Keratinocyte (primary cell): ENCODE measurements around the gene CPA4. TPM values are rescaled to one million over a fixed set of nuclear protein-coding genes. Genes with fewer than 3 reads are reported as not detected.
A peak's percentile ranks its signal among the peaks of the same experiment; 100 is the strongest.

Experiments used
- DNase-seq: peaks from one replicate; pipeline ENCODE4 v3.0.0-alpha.2; 2011; ENCODE audit warnings: low read depth, missing footprints, low spot score
- FAIRE-seq: peaks from 2 replicates; lab custom pipeline; 2011; peaks lifted over from hg19 to GRCh38; lab: Jason Lieb, UNC
- H2AFZ ChIP-seq: 2 replicates; pipeline ENCODE4 v1.6.0; 2012; ENCODE audit warnings: low read length, control low read depth, inconsistent platforms; ENCODE audit not compliant: control insufficient read depth
- H3K27ac ChIP-seq: 2 replicates; pipeline ENCODE4 v1.5.1; 2011; ENCODE audit warnings: low read length; ENCODE audit not compliant: control insufficient read depth, insufficient read depth
- H3K27me3 ChIP-seq: 3 replicates; pipeline ENCODE4 v1.6.0; 2011; ENCODE audit warnings: low read length; ENCODE audit not compliant: control insufficient read depth, insufficient read depth; ENCODE audit errors: extremely low read depth
- H3K36me3 ChIP-seq, 2 experiments: 2 replicates in 1 of 2; 3 replicates in 1 of 2; pipeline ENCODE4 v1.5.1; 2011; ENCODE audit warnings: low read length in 2 of 2, mild to moderate bottlenecking in 1 of 2; ENCODE audit not compliant: control insufficient read depth in 2 of 2, insufficient read depth in 2 of 2; ENCODE audit errors: extremely low read depth in 1 of 2
- H3K4me1 ChIP-seq: 3 replicates; pipeline ENCODE4 v1.5.1; 2011; ENCODE audit warnings: low read length; ENCODE audit not compliant: control insufficient read depth, insufficient read depth; ENCODE audit errors: extremely low read depth
- H3K4me2 ChIP-seq: 3 replicates; pipeline ENCODE4 v1.6.0; 2011; ENCODE audit warnings: low read depth, low read length; ENCODE audit not compliant: control insufficient read depth, insufficient read depth; ENCODE audit errors: extremely low read depth
- H3K4me3 ChIP-seq, 3 experiments: fragments of 200-600 bp in 1 of 3; sonication (generic) in 1 of 3; 2 replicates in 2 of 3; 3 replicates in 1 of 3; pipeline ENCODE4 v1.5.1; 2011 to 2016; ENCODE audit warnings: low read length in 3 of 3, mild to moderate bottlenecking in 3 of 3, control low read depth in 2 of 3, inconsistent platforms in 1 of 3, low read depth in 1 of 3, mixed read lengths in 1 of 3, mixed run types in 1 of 3, moderate library complexity in 1 of 3; ENCODE audit not compliant: control insufficient read depth in 2 of 3, insufficient read depth in 2 of 3; ENCODE audit errors: extremely low read depth in 1 of 3
- H3K79me2 ChIP-seq: 2 replicates; pipeline ENCODE4 v1.6.0; 2012; ENCODE audit warnings: low read length; ENCODE audit not compliant: control insufficient read depth, insufficient read depth
- H3K9ac ChIP-seq: 3 replicates; pipeline ENCODE4 v1.6.0; 2011; ENCODE audit warnings: low read length; ENCODE audit not compliant: control insufficient read depth, insufficient read depth; ENCODE audit errors: extremely low read depth
- H3K9me1 ChIP-seq: 3 replicates; pipeline ENCODE4 v1.6.0; 2011; ENCODE audit warnings: low read length; ENCODE audit not compliant: control insufficient read depth, insufficient read depth; ENCODE audit errors: extremely low read depth
- H3K9me3 ChIP-seq: 2 replicates; pipeline ENCODE4 v1.5.1; 2012; ENCODE audit warnings: low read depth, low read length; ENCODE audit not compliant: control insufficient read depth
- H4K20me1 ChIP-seq: 3 replicates; pipeline ENCODE4 v1.6.0; 2011; ENCODE audit warnings: low read length; ENCODE audit not compliant: control insufficient read depth, insufficient read depth; ENCODE audit errors: extremely low read depth
- EZH2 ChIP-seq: IDR thresholded peaks from one replicate; pipeline ENCODE4 v1.6.1; 2012; ENCODE audit warnings: inconsistent platforms, mild to moderate bottlenecking, low read length, moderate library complexity
- dilution Hi-C: fragments of 300-500 bp; cut with MboI; formaldehyde crosslinking; loops from one replicate; pipeline ENCODE4 v1.7.0; 2020; ENCODE audit warnings: low sequenced_read_pairs; ENCODE audit not compliant: extremely low pct_ligation_motif_present
- polyA plus RNA-seq, 5 experiments: library from polyadenylated mRNA; depleted of rRNA in 3 of 5; stranded (reverse) in 3 of 5; stranded (forward) in 1 of 5; unstranded in 1 of 5; fragments of >200 nt; gene quantifications; 1 replicate in 1 of 5; 2 replicates in 3 of 5; 3 replicates in 1 of 5; pipeline versions ENCODE4 v1.2.1 to v1.2.3, GENCODE V29; 2011 to 2012; ENCODE audit warnings: missing spikeins in 2 of 5, low read depth in 1 of 5, low replicate concordance in 1 of 5
- TF ChIP-seq, protein P1 (sequence below), 3 experiments: IDR thresholded peaks in 1 of 3; conservative IDR thresholded peaks in 1 of 3; optimal IDR thresholded peaks in 1 of 3; 2 replicates in 2 of 3; 3 replicates in 1 of 3; pipeline versions ENCODE3 to v1.5.1; 2011; ENCODE audit warnings: low read length in 3 of 3, mild to moderate bottlenecking in 3 of 3, moderate library complexity in 2 of 3, control low read depth in 1 of 3, inconsistent platforms in 1 of 3; ENCODE audit not compliant: insufficient read depth in 2 of 3; ENCODE audit errors: extremely low read depth in 1 of 3

Gene CPA4
- polyA plus RNA-seq, 1 donor (not counting 4 experiments of a cell fraction or from before 2014, with no cell fraction given), result 248 TPM

DNA sequence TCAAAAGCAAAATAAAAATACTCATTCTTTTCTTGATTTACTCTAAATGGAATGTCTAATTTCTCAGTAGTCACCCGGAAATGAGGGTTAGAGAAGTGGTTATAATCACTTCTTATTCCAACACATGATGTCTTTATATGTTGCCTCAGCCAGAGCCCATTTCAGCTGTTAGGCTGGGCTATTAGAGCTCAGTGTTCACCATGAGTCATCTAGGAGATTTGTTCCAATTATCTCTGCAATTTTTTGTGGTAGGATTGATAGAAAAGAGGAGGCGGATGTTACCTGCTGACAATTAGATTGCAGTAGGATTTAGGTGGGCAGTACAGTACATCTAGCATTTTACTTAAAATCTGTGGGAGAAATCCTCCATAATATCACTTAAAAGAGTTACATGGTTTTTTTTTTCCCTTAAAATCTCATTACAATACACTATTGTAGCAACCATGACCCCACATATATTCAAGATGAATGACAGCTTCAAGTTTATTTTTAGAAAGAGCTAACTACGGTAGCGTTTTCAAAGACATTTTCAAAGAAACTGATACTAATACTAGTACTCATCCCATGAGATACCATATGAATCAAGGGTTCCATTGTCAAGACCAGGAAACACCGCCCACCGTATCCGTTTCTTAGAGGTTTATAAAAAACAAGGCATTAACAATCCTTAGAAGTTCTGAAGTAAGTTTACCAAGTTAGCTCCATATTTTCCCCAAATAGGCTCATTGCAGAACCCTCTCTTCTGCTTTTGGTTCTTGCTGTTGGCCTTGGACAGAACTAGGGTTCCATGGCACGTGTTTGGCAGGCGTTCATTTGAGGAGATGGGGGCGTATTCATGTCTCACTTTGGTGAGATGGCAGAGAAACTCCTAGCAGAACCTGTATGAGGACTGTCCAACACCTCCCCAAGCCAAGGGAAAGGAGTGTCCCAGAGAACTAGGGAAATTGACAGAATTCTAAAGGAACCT is 15.9 kb upstream of the CPA4 start:
- Histone ChIP-seq H3K4me2 (peak overlapping the region; percentile 68), H3K9ac (no peak overlapping the region), H3K79me2 (no peaks in the 10 kb centered on the region), H3K27ac (peak overlapping the region; percentile 88), H2AFZ (peak overlapping the region; percentile 17), H3K9me3 (no peaks in the 10 kb centered on the region), H3K36me3 (no peaks in the 10 kb centered on the region), H3K9me1 (no peaks in the 10 kb centered on the region), H3K27me3 (no peaks in the 10 kb centered on the region), H3K4me3 (no peak overlapping the region), H4K20me1 (no peaks in the 10 kb centered on the region), H3K4me1 (peaks cover 72% of the 10 kb centered on the region)
- no peak for TF ChIP-seq EZH2
- TF ChIP-seq, protein P1, sequence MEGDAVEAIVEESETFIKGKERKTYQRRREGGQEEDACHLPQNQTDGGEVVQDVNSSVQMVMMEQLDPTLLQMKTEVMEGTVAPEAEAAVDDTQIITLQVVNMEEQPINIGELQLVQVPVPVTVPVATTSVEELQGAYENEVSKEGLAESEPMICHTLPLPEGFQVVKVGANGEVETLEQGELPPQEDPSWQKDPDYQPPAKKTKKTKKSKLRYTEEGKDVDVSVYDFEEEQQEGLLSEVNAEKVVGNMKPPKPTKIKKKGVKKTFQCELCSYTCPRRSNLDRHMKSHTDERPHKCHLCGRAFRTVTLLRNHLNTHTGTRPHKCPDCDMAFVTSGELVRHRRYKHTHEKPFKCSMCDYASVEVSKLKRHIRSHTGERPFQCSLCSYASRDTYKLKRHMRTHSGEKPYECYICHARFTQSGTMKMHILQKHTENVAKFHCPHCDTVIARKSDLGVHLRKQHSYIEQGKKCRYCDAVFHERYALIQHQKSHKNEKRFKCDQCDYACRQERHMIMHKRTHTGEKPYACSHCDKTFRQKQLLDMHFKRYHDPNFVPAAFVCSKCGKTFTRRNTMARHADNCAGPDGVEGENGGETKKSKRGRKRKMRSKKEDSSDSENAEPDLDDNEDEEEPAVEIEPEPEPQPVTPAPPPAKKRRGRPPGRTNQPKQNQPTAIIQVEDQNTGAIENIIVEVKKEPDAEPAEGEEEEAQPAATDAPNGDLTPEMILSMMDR (optimal IDR thresholded peaks at IDR 0.05 in 1 of 3, IDR thresholded peaks at IDR 0.05 in 1 of 3, conservative IDR thresholded peaks at IDR 0.05 in 1 of 3; ENCODE audit: extremely low read depth in 1 of 3, insufficient read depth in 2 of 3, low read length in 3 of 3), result no peak
- dilution Hi-C loops, result no loop called here
- FAIRE-seq, result peak; percentile 77
- DNase-seq, result no peak

DNA sequence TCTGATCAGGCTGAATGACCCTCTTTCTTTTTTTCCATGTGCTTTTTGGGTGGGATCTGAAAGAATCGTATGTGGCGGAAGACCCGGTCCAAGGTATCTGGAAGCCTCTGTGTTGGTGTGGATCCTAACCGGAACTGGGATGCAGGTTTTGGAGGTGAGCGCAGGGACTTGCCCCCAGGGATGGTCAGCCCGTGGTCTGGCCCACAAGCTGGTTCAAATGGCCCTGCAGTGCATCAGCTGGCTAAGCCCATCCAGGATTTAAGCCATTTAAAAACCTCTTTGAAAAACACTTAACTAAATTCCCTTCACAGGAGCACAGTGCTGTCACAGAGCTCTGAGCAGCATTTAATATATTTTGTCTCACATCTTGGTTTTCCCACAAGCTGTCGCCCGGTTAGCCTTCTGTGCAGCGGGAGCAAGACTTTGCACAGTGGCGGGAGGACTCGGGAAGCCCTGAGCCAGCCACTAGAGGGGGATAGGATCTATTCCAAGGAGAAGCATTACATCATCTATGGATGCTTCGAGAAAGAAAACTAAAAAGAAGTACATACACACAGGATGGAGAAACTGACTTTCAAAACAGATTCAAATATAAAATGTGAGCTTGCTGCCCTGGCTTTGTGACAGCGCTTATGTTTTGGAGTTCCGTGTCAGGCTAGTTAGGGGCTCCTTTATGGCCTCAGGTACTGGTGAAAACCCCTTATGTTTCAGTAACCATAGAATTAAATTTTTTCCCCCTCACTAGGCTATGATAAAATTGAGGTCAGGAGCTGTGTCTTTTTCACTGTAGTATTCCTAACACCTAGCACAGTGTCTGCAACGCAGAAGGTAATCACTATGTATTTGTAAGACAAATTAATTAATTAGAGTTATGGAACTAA is 15.0 kb upstream of the CPA4 start:
- H3K27me3 ChIP-seq, result no peaks in the 10 kb centered on the region
- H3K27ac ChIP-seq, result no peak overlapping the region
- no peaks in the 10 kb centered on the region for H3K36me3 ChIP-seq
- no peak overlapping the region for H3K4me2 ChIP-seq
- no peaks in the 10 kb centered on the region for H3K9me3 ChIP-seq
- no peak overlapping the region for H3K9ac ChIP-seq
- TF ChIP-seq, protein P1 (optimal IDR thresholded peaks at IDR 0.05 in 1 of 3, IDR thresholded peaks at IDR 0.05 in 1 of 3, conservative IDR thresholded peaks at IDR 0.05 in 1 of 3; ENCODE audit: extremely low read depth in 1 of 3, insufficient read depth in 2 of 3, low read length in 3 of 3), result peak in 2 of 3 experiments; percentile 25 to 38
- no peak for TF ChIP-seq EZH2
- H4K20me1 ChIP-seq, result no peaks in the 10 kb centered on the region
- FAIRE-seq, result no peak
- H3K4me3 ChIP-seq, result no peak overlapping the region
- no peaks in the 10 kb centered on the region for H3K9me1 ChIP-seq
- dilution Hi-C loops, result no loop called here
- H3K79me2 ChIP-seq, result no peaks in the 10 kb centered on the region
- DNase-seq, result no peak
- peaks cover 63% of the 10 kb centered on the region for H3K4me1 ChIP-seq
- no peak overlapping the region for H2AFZ ChIP-seq
